GM12878 (cell line): Measurements from ENCODE around the gene CCDC47. TPM values are rescaled to one million over a fixed set of nuclear protein-coding genes. Genes with fewer than 3 reads are reported as not detected.

Experiments used
- ATAC-seq: fragments of 200-7000 bp; cut with Tn5 transposase; 3 replicates; pipeline ENCODE4 v1.9.1; 2020; ENCODE audit warnings: mild to moderate bottlenecking, moderate library complexity
- BruUV-seq: library from RNA; stranded (reverse); fragments of 400-500 nt; replicated peaks from 2 replicates; lab custom pipeline; 2021; lab: Mats Ljungman, UMichigan
- CTCF ChIA-PET: fragments of 300-600 bp; sonication (Branson Sonifier 250); formaldehyde crosslinking; extraction: SDS; loops from one replicate; lab custom pipeline; 2021; ENCODE audit warnings: inconsistent platforms; lab: Yijun Ruan, JAX
- POLR2A ChIA-PET: fragments of 350-600 bp; formaldehyde crosslinking; extraction: SDS; loops from one replicate; lab custom pipeline; 2021; ENCODE audit warnings: inconsistent platforms; lab: Charles Lee
- RAD21 ChIA-PET: fragments of 300-600 bp; sonication (Branson Sonifier 250); formaldehyde crosslinking; loops from one replicate; lab custom pipeline; 2023; ENCODE audit warnings: antibody characterized with exemption; ENCODE audit not compliant: unreplicated experiment; lab: Charles Lee
- SMC1A ChIA-PET: fragments of 300-600 bp; sonication (Branson Sonifier 250); formaldehyde crosslinking; loops from one replicate; lab custom pipeline; 2023; ENCODE audit not compliant: unreplicated experiment, uncharacterized antibody; lab: Charles Lee
- DNase-seq: peaks from one replicate; pipeline ENCODE4 v3.0.0-alpha.2; 2011; ENCODE audit warnings: low read depth, low spot score
- FAIRE-seq: peaks from 3 replicates; lab custom pipeline; 2011; peaks lifted over from hg19 to GRCh38; lab: Jason Lieb, UNC
- H2AFZ ChIP-seq: 2 replicates; pipeline ENCODE4 v1.6.0; 2011; ENCODE audit warnings: low read depth, low read length, control low read depth; ENCODE audit not compliant: control insufficient read depth
- H3K27ac ChIP-seq: 2 replicates; pipeline ENCODE4 v1.5.1; 2011; ENCODE audit warnings: control low read depth; ENCODE audit not compliant: control insufficient read depth, insufficient read depth
- H3K27me3 ChIP-seq, 2 experiments: replicated peaks in 1 of 2; 2 replicates each; pipeline versions ENCODE4 v1.6.0 to v1.6.1; 2011; ENCODE audit warnings: low read length in 1 of 2; ENCODE audit not compliant: control insufficient read depth in 2 of 2, insufficient read depth in 2 of 2
- H3K36me3 ChIP-seq, 2 experiments: 2 replicates each; pipeline ENCODE4 v1.5.1; 2011; ENCODE audit warnings: low read length in 1 of 2; ENCODE audit not compliant: control insufficient read depth in 2 of 2, insufficient read depth in 2 of 2
- H3K4me1 ChIP-seq: 2 replicates; pipeline ENCODE4 v1.6.1; 2011; ENCODE audit warnings: mild to moderate bottlenecking, low read length, moderate library complexity, mixed read lengths; ENCODE audit not compliant: control insufficient read depth, insufficient read depth
- H3K4me2 ChIP-seq: 2 replicates; pipeline ENCODE4 v1.6.0; 2011; ENCODE audit warnings: control low read depth; ENCODE audit not compliant: control insufficient read depth, insufficient read depth
- H3K4me3 ChIP-seq: fragments of 200-600 bp; sonication (generic); 2 replicates; pipeline ENCODE4 v1.5.1; 2016
- H3K79me2 ChIP-seq: 2 replicates; pipeline ENCODE4 v1.6.0; 2011; ENCODE audit warnings: low read length; ENCODE audit not compliant: control insufficient read depth, insufficient read depth
- H3K9ac ChIP-seq: 2 replicates; pipeline ENCODE4 v1.8.0; 2011; ENCODE audit warnings: low read length, control low read depth, mixed read lengths; ENCODE audit not compliant: control insufficient read depth, insufficient read depth
- H3K9me3 ChIP-seq: replicated peaks from 3 replicates; pipeline ENCODE4 v1.5.1; 2011; ENCODE audit warnings: mild to moderate bottlenecking, low read length; ENCODE audit not compliant: control insufficient read depth, insufficient read depth
- H4K20me1 ChIP-seq: 2 replicates; pipeline ENCODE4 v1.6.0; 2011; ENCODE audit not compliant: control insufficient read depth, insufficient read depth
- CHD2 ChIP-seq: IDR thresholded peaks from 2 replicates; pipeline ENCODE4 v1.6.1; 2011; ENCODE audit warnings: low read depth, low read length, improper control_type of control experiment, borderline replicate concordance
- ESRRA ChIP-seq: IDR thresholded peaks from 2 replicates; pipeline ENCODE4 v1.6.1; 2012; ENCODE audit warnings: mild to moderate bottlenecking, low read length, improper control_type of control experiment
- HSF1 ChIP-seq: fragments of 150-350 bp; IDR thresholded peaks from 2 replicates; pipeline ENCODE4 v1.6.1; 2014; ENCODE audit warnings: mild to moderate bottlenecking, low read depth, low read length
- IKZF1 ChIP-seq: fragments of 450-650 bp; conservative IDR thresholded peaks from 2 replicates; pipeline ENCODE4 v1.6.1; 2017; ENCODE audit warnings: antibody characterized with exemption, mild to moderate bottlenecking
- LARP7 ChIP-seq: fragments of 450-650 bp; IDR thresholded peaks from 2 replicates; pipeline ENCODE4 v1.6.1; 2017; ENCODE audit warnings: mild to moderate bottlenecking
- MYB ChIP-seq: fragments of 150-350 bp; IDR thresholded peaks from 2 replicates; pipeline ENCODE4 v1.6.1; 2014; ENCODE audit warnings: mild to moderate bottlenecking, low read depth, low read length, borderline replicate concordance
- MYC ChIP-seq: IDR thresholded peaks from 2 replicates; pipeline ENCODE4 v1.6.1; 2011; ENCODE audit warnings: mild to moderate bottlenecking, low read length, moderate library complexity, inconsistent platforms; ENCODE audit not compliant: insufficient read depth, insufficient replicate concordance, insufficient read length, severe bottlenecking
- NR2C1 ChIP-seq: fragments of 450-650 bp; IDR thresholded peaks from 2 replicates; pipeline ENCODE4 v1.6.1; 2017; ENCODE audit warnings: antibody characterized with exemption, mild to moderate bottlenecking, moderate library complexity
- NR2C2 ChIP-seq: IDR thresholded peaks from 2 replicates; pipeline ENCODE4 v1.6.1; 2011; ENCODE audit warnings: borderline replicate concordance, low read depth; ENCODE audit not compliant: control insufficient read depth, insufficient read length
- NRF1 ChIP-seq: conservative IDR thresholded peaks from 2 replicates; pipeline ENCODE4 v1.6.1; 2011; ENCODE audit warnings: mild to moderate bottlenecking, low read depth, low read length, improper control_type of control experiment
- POLR2A ChIP-seq: IDR thresholded peaks from 2 replicates; pipeline ENCODE4 v1.6.1; 2011; ENCODE audit warnings: low read depth, mild to moderate bottlenecking, low read length
- RELA ChIP-seq: fragments of 450-650 bp; IDR thresholded peaks from 2 replicates; pipeline ENCODE4 v1.8.0; 2014; ENCODE audit warnings: borderline replicate concordance; ENCODE audit not compliant: partially characterized antibody
- RUNX3 ChIP-seq: IDR thresholded peaks from 2 replicates; pipeline ENCODE4 v1.6.1; 2012; ENCODE audit warnings: low read length, inconsistent platforms
- SIN3A ChIP-seq: IDR thresholded peaks from 2 replicates; pipeline ENCODE4 v1.6.1; 2012; ENCODE audit warnings: low read depth, low read length, improper control_type of control experiment
- SREBF1 ChIP-seq: IDR thresholded peaks from 2 replicates; pipeline ENCODE4 v1.6.1; 2012; ENCODE audit warnings: mild to moderate bottlenecking, low read length
- TAF1 ChIP-seq: IDR thresholded peaks from 2 replicates; pipeline ENCODE4 v1.6.1; 2011; ENCODE audit warnings: mild to moderate bottlenecking, low read depth, low read length, borderline replicate concordance
- TCF12 ChIP-seq: IDR thresholded peaks from 2 replicates; pipeline ENCODE4 v1.6.1; 2011; ENCODE audit warnings: low read depth, mild to moderate bottlenecking, low read length
- ZNF24 ChIP-seq: fragments of 450-650 bp; IDR thresholded peaks from 2 replicates; pipeline ENCODE4 v1.6.1; 2017; ENCODE audit warnings: antibody characterized with exemption, mild to moderate bottlenecking
- WGBS: methylation state at CpG from one replicate; pipeline ENCODE4 v1.1.6; 2016; ENCODE audit warnings: low lambda C conversion rate; ENCODE audit not compliant: insufficient replicate concordance, insufficient coverage; ENCODE audit errors: missing lambda C conversion rate; 5-methylcytosine and 5-hydroxymethylcytosine counted together
- in situ Hi-C: fragments of 300-500 bp; cut with MboI; formaldehyde crosslinking; loops from 9 replicates; pipeline ENCODE4 v1.14.3; 2018; ENCODE audit warnings: mixed read lengths
- intact Hi-C: fragments of 100-400 bp; cut with micrococcal nuclease; formaldehyde crosslinking; loops from one replicate; pipeline ENCODE4 v1.14.2; 2022; ENCODE audit not compliant: unreplicated experiment
- polyA plus RNA-seq, 11 experiments: library from polyadenylated mRNA; depleted of rRNA in 4 of 11; unstranded in 6 of 11; stranded (reverse) in 5 of 11; fragments of >200 nt; fragmentation: Nextera tagmentation in 4 of 11; fragmentation: Illumina TruSeq in 1 of 11; extraction: Ambion mirVana in 4 of 11; extraction: Trizol in 1 of 11; gene quantifications; 1 replicate in 1 of 11; 2 replicates in 10 of 11; pipeline versions ENCODE4 v1.2.1 to v1.2.3, GENCODE V29; 2011 to 2016; ENCODE audit warnings: inconsistent platforms in 2 of 11, missing spikeins in 2 of 11, low read depth in 1 of 11
- total RNA-seq, 4 experiments: library from RNA; depleted of rRNA in 3 of 4; stranded (reverse); fragments of >200 nt in 3 of 4; fragmentation: Illumina TruSeq in 1 of 4; extraction: Trizol in 1 of 4; gene quantifications; 2 replicates each; pipeline versions ENCODE4 v1.2.1 to v1.2.3, GENCODE V29; 2013 to 2021

Gene CCDC47
- total and polyA plus RNA-seq, 10 of the 15 experiments (the other 5 are each of a cell fraction or from before 2014, with no cell fraction given) = 13.6 to 81.4 (median 58.9) TPM

- Histone ChIP-seq H3K27ac (no peak overlapping the region), H2AFZ (no peak overlapping the region), H3K4me1 (peaks cover 8% of the 10 kb centered on the region; the same call in 1 of the 2 replicates), H3K9me3 (no peaks in the 10 kb centered on the region), H3K27me3 (no peaks in the 10 kb centered on the region), H3K79me2 (peaks cover 48% of the 10 kb centered on the region), H3K4me2 (no peak overlapping the region), H3K36me3 (peaks cover 3 to 10% of the 10 kb centered on the region in 2 experiments), H4K20me1 (no peaks in the 10 kb centered on the region), H3K9ac (no peak overlapping the region), H3K4me3 (no peak overlapping the region)
- in situ Hi-C loops = no loop called here
- TF ChIP-seq SREBF1 (no peak), SIN3A (no peak), TAF1 (no peak)
- 100% methylated on average over 1 of the region's 1 CpG for WGBS
- no peak for DNase-seq
- SMC1A ChIA-PET = interaction anchor here (1.4 to 3.2 kb wide), 2 partner anchors 19 to 90 kb away, joined by 3 to 8 read pairs; no protein-coding TSS in a partner anchor
- no TSS peak for BruUV-seq
- intact Hi-C loops = no loop called here
- POLR2A ChIA-PET = interaction anchor here (1.0 to 5.6 kb wide), 3 partner anchors 11 to 54 kb away, joined by 3 to 49 read pairs (median 3); partner anchors contain the start of genes CCDC47 and DDX42
- CTCF ChIA-PET = interaction anchor here (1.8 to 4.0 kb wide), 2 partner anchors 24 to 81 kb away, joined by 5 to 10 read pairs; no protein-coding TSS in a partner anchor
- RAD21 ChIA-PET = no interaction called here
- no peak for FAIRE-seq
- ATAC-seq = no peak
These were observed 12.2 kb upstream of the CCDC47 start for GRCh38 chr17:63785556-63785955.

- peaks cover 8% of the 10 kb centered on the region; the same call in 1 of the 2 replicates for H3K4me1 ChIP-seq
- no peaks in the 10 kb centered on the region for H4K20me1 ChIP-seq
- H3K79me2 ChIP-seq = peaks cover 67% of the 10 kb centered on the region
- ChIA-PET POLR2A (interaction anchor here (0.8 to 5.6 kb wide), 6 partner anchors 10 to 66 kb away, joined by 3 to 49 read pairs (median 4); partner anchors contain the start of genes CCDC47 and DDX42), RAD21 (interaction anchor here (1.1 to 1.6 kb wide), 4 partner anchors 9 to 34 kb away, joined by 3 to 7 read pairs (median 3); partner anchors contain the start of genes CCDC47 and DDX42), CTCF (interaction anchor here (1.0 to 4.0 kb wide), 7 partner anchors 9 to 86 kb away, joined by 3 to 10 read pairs (median 4); no protein-coding TSS in a partner anchor), SMC1A (interaction anchor here (0.6 to 3.2 kb wide), 9 partner anchors 9 to 358 kb away, joined by 3 to 10 read pairs (median 3); partner anchors contain the start of gene DDX42)
- peak overlapping the region; percentile 10; the same call in 1 of the 2 replicates for H3K27ac ChIP-seq
- intact Hi-C loops (no loop called here), in situ Hi-C loops (no loop called here)
- DNase-seq (no peak), FAIRE-seq (no peak), ATAC-seq (0 out of 3 replicates have a peak, but pooled peaks have one; percentile 27)
- H3K36me3 ChIP-seq = peaks cover 2 to 10% of the 10 kb centered on the region in 2 experiments
- 55% methylated on average over 6 of the region's 6 CpGs for WGBS
- H3K27me3 ChIP-seq = no peaks in the 10 kb centered on the region
- no peak overlapping the region for H3K4me3 ChIP-seq
- no peak overlapping the region for H3K4me2 ChIP-seq
- TF ChIP-seq TCF12 (no peak), NR2C1 (no peak), MYB (no peak), RUNX3 (no peak), NR2C2 (no peak), IKZF1 (no peak), ZNF24 (no peak), POLR2A (no peak), ESRRA (no peak), LARP7 (no peak), RELA (no peak), HSF1 (no peak), MYC (no peak), NRF1 (no peak), CHD2 (no peak)
- H3K9me3 ChIP-seq = no peaks in the 10 kb centered on the region
- no TSS peak for BruUV-seq
- no peak overlapping the region for H2AFZ ChIP-seq
- no peak overlapping the region for H3K9ac ChIP-seq
These were observed 10.1 kb upstream of the CCDC47 start for GRCh38 chr17:63783522-63783921.
